Transverse colon (tissue), 4 donors: ENCODE measurements around the gene ITGA3. TPM values are rescaled to one million over a fixed set of nuclear protein-coding genes. Genes with fewer than 3 reads are reported as not detected.

Experiments
- DNase-seq: peaks from one replicate; pipeline ENCODE4 v3.0.0-alpha.2; 2019
- H3K27ac ChIP-seq, 4 donors: fragments of 200-600 bp; sonication (generic); 2 replicates each; pipeline ENCODE4 v1.5.1; 2016 to 2018; ENCODE audit warnings: inconsistent platforms in 4 of 4
- H3K27me3 ChIP-seq: fragments of 200-600 bp; sonication (generic); 2 replicates; pipeline ENCODE4 v1.5.1; 2017; ENCODE audit warnings: inconsistent platforms
- H3K36me3 ChIP-seq, 4 donors: fragments of 200-600 bp; sonication (generic); 2 replicates each; pipeline ENCODE4 v1.5.1; 2017 to 2019; ENCODE audit warnings: inconsistent platforms in 4 of 4
- H3K4me1 ChIP-seq, 4 donors: fragments of 200-600 bp; sonication (generic); 2 replicates each; pipeline ENCODE4 v1.5.1; 2017 to 2020; ENCODE audit warnings: inconsistent platforms in 4 of 4
- H3K4me3 ChIP-seq, 4 donors: fragments of 200-600 bp; sonication (generic); 1 replicate in 1 of 4; 2 replicates in 3 of 4; pipeline versions ENCODE4 v1.5.1 to v1.6.1; 2017 to 2019; ENCODE audit warnings: inconsistent platforms in 4 of 4
- H3K9me3 ChIP-seq, 2 donors: fragments of 200-600 bp; sonication (generic); 2 replicates each; pipeline ENCODE4 v1.5.1; 2017 to 2019; ENCODE audit warnings: inconsistent platforms in 2 of 2
- EP300 ChIP-seq: sonication (generic); formaldehyde crosslinking; IDR thresholded peaks from one replicate; pipeline ENCODE4 v1.6.1; 2017; ENCODE audit warnings: antibody characterized with exemption, low read depth
- POLR2A ChIP-seq: fragments of 450-650 bp; IDR thresholded peaks from one replicate; pipeline ENCODE4 v1.6.1; 2016; ENCODE audit warnings: antibody characterized with exemption, mild to moderate bottlenecking, moderate library complexity
- POLR2AphosphoS5 ChIP-seq, 3 donors: sonication (generic); formaldehyde crosslinking; IDR thresholded peaks; one replicate each; pipeline ENCODE4 v1.6.1; 2016; ENCODE audit warnings: antibody characterized with exemption in 3 of 3
- WGBS, 2 donors: methylation state at CpG; one replicate each; pipeline ENCODE4 v1.1.5; 2018; ENCODE audit warnings: low coverage in 1 of 2; 5-methylcytosine and 5-hydroxymethylcytosine counted together
- in situ Hi-C, 4 donors: fragments of 200-750 bp; cut with MboI; loops; one replicate each; pipeline versions ENCODE4 v1.15.0 to v1.15.1; 2017; ENCODE audit warnings: low sequenced_read_pairs in 3 of 4, low pct_ligation_motif_present in 1 of 4, low pct_unique_long_range_greater_than_20kb in 1 of 4
- intact Hi-C: fragments of 100-400 bp; cut with DNase I; formaldehyde crosslinking; loops from one replicate; pipeline ENCODE4 v1.15.1; 2023; ENCODE audit warnings: low total_unique reads
- total RNA-seq, 4 donors: library from RNA; depleted of rRNA; stranded (reverse); fragments of >200 nt; gene quantifications; one replicate each; pipeline ENCODE4 v1.1.0, GENCODE V29; 2016
- TF ChIP-seq, protein P1 (sequence below), 5 experiments: fragments of 200-600 bp in 3 of 5; fragments of 450-650 bp in 2 of 5; sonication (generic) in 3 of 5; IDR thresholded peaks; 1 replicate in 2 of 5; 2 replicates in 3 of 5; pipeline ENCODE4 v1.5.1; 2016 to 2017; ENCODE audit warnings: antibody characterized with exemption in 5 of 5, inconsistent platforms in 3 of 5, mild to moderate bottlenecking in 2 of 5, moderate library complexity in 1 of 5

ITGA3 gene
- total RNA-seq, 4 donors from 2014 or later: 147 to 294 (median 171) TPM

DNA sequence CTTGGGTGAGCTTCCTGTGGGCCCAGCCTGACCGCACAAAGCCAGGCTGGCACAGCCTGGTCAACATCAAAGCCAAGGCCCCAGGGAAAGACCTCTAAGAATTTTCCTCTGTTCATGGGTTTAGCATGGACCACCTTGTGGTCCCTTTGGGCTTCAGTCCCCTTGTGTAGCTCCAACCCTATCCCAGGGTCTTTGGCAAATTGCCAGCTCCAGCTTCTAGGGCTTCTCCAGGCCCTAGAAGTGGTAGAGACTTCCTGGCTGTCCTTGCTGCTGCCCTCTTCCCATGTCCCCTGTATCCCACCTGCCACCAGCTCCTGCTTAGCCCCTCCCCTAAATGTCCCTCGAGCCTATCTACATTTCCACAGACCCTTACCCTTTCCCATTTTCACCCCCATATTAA is 9.7 kb upstream of the ITGA3 start:
- DNase-seq: no peak
- 81% methylated on average over 2 of the region's 2 CpGs; no CpG with 5 or more reads in 1 of the 2 donors for WGBS, 2 donors
- no peaks in the 10 kb centered on the region for H3K9me3 ChIP-seq
- peaks cover 0 to 18% (median 0%) of the 10 kb centered on the region in 4 donors for H3K4me1 ChIP-seq
- in situ Hi-C loops (no loop called here), intact Hi-C loops (no loop called here)
- no peak overlapping the region for H3K4me3 ChIP-seq
- no peaks in the 10 kb centered on the region for H3K27me3 ChIP-seq
- no peaks in the 10 kb centered on the region for H3K36me3 ChIP-seq
- TF ChIP-seq POLR2A (no peak), POLR2AphosphoS5 (IDR thresholded peaks at IDR 0.05) (no peak)
- TF ChIP-seq, protein P1, sequence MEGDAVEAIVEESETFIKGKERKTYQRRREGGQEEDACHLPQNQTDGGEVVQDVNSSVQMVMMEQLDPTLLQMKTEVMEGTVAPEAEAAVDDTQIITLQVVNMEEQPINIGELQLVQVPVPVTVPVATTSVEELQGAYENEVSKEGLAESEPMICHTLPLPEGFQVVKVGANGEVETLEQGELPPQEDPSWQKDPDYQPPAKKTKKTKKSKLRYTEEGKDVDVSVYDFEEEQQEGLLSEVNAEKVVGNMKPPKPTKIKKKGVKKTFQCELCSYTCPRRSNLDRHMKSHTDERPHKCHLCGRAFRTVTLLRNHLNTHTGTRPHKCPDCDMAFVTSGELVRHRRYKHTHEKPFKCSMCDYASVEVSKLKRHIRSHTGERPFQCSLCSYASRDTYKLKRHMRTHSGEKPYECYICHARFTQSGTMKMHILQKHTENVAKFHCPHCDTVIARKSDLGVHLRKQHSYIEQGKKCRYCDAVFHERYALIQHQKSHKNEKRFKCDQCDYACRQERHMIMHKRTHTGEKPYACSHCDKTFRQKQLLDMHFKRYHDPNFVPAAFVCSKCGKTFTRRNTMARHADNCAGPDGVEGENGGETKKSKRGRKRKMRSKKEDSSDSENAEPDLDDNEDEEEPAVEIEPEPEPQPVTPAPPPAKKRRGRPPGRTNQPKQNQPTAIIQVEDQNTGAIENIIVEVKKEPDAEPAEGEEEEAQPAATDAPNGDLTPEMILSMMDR (IDR thresholded peaks at IDR 0.05): no peak
- H3K27ac ChIP-seq: no peak overlapping the region

DNA sequence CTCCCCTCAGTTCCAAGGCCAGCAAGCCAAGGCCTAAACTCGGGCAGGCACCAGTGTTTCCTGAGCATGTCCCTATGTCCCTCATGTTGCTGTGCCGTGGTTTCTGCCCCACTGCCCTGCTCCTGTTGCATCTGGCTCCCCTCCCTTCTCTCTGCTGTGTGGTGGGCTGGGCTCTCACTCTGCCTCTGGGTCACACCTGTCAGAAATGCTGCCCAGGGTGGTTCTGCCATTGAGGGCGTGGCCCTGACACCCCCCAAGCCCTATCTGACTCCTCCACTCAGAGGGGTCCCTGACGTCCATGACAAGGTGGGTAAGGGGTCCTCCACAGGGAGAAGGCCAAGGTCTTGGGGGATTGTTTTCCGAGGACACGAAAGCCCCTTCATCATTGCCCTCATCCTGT is 9.2 kb upstream of the ITGA3 start:
- no peaks in the 10 kb centered on the region for H3K9me3 ChIP-seq
- no peak for DNase-seq
- H3K27me3 ChIP-seq: no peaks in the 10 kb centered on the region
- 68 to 70% methylated on average over 2 to 6 of the region's 6 CpGs for WGBS, 2 donors
- H3K4me1 ChIP-seq: peaks cover 0 to 21% (median 0%) of the 10 kb centered on the region in 4 donors
- H3K27ac ChIP-seq: no peak overlapping the region
- H3K36me3 ChIP-seq: no peaks in the 10 kb centered on the region
- intact Hi-C loops (no loop called here), in situ Hi-C loops (no loop called here)
- H3K4me3 ChIP-seq: no peak overlapping the region
- TF ChIP-seq POLR2AphosphoS5 (IDR thresholded peaks at IDR 0.05): no peak

DNA sequence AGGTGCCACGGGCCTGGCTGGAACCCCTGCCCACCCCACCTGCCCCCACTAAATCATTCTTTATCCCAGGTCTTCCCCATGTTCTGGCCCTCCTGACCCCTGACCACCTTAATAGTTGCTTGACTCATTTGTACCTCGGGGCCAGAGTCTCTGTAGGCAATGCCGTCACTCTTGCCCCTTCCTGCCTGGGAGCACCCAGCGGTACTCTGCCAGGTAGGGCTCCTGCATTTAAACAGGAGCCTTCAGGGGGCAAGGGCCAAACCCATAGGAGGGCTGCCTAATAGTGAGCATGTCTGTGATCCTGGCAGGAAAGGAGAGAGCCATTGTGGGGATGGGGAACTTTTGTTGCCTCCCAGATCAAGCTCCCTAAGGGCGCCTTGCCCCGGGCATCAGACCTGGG is 8.8 kb upstream of the ITGA3 start:
- intact Hi-C loops: no loop called here
- in situ Hi-C loops: no loop called here
- TF ChIP-seq POLR2AphosphoS5 (IDR thresholded peaks at IDR 0.05): no peak
- TF ChIP-seq EP300: no peak
- TF ChIP-seq, protein P1 (IDR thresholded peaks at IDR 0.05): no peak
- no peak for TF ChIP-seq POLR2A
- Histone ChIP-seq H3K36me3 (no peaks in the 10 kb centered on the region), H3K27me3 (no peaks in the 10 kb centered on the region), H3K9me3 (no peaks in the 10 kb centered on the region), H3K4me1 (peaks cover 0 to 21% (median 0%) of the 10 kb centered on the region in 4 donors), H3K27ac (no peak overlapping the region), H3K4me3 (no peak overlapping the region)
- DNase-seq: no peak
- WGBS, 2 donors: 60 to 86% methylated on average over 1 to 6 of the region's 6 CpGs

DNA sequence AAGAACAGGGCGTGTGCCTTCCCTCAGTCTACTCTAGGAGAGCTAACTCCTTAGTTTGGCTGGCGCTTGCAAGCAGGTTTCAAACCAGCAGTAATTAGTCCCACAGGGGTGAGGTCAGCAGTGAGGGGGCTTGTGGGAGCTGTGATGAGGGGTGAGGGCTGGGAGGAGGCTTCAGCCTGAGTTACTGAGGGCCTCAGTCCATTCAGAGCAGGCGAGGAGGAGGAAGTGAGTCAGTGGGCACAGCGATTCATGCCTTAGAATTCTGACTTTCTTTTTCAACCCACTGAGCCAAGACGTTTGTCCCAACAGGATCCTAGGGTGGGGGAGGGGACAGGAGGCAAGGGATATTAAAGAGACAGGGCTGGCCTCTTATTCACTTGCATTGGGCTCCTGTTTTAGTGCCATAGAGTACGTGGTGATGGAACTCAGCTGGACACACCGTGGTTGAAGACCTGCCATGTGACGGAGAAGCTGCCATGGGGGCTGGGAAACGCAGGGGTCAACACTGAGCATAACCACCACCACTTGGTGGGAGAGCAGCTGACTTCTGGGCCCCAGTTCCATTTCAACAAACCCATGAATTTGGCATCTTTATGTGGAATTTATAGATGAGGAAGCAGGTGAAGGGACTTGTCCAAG is 8.3 kb upstream of the ITGA3 start:
- intact Hi-C loops (no loop called here), in situ Hi-C loops (no loop called here)
- DNase-seq: no peak
- H3K27ac ChIP-seq: no peak overlapping the region
- 69 to 75% methylated on average over 4 to 9 of the region's 9 CpGs for WGBS, 2 donors
- H3K27me3 ChIP-seq: no peaks in the 10 kb centered on the region
- no peaks in the 10 kb centered on the region for H3K36me3 ChIP-seq
- H3K4me1 ChIP-seq: peaks cover 0 to 21% (median under 1%) of the 10 kb centered on the region in 4 donors
- H3K4me3 ChIP-seq: no peak overlapping the region
- no peaks in the 10 kb centered on the region for H3K9me3 ChIP-seq
- no peak for TF ChIP-seq POLR2AphosphoS5 (IDR thresholded peaks at IDR 0.05)

DNA sequence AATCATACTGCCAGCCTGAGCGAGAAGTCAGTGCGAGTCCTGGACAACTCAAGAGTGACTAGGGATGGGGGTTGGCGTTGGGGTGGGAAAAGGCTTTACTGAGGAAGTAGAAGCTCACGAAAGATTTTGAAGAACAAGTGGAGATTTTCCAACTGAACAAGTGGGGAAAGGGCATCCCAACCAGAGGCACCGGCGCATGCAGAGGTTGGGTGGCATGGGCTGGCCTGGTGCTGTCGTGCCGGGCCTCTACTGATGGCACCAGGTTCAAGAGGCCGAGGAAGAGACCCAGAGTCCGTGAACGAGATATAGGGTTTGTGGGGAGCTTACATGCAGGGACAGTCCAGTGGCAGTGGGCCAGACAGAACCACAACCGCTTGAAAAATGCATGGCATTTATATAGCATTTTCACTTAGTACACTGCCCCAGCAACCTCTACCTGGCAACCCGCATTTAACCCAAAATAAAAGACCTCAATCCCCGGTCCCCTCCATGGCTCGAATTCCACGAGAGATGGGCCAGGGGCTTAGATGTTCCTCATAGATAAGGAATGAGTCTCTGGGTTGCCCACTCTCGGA is 7.7 kb upstream of the ITGA3 start:
- H3K4me1 ChIP-seq: peaks cover 0 to 23% (median 2%) of the 10 kb centered on the region in 4 donors
- no peaks in the 10 kb centered on the region for H3K27me3 ChIP-seq
- H3K9me3 ChIP-seq: no peaks in the 10 kb centered on the region
- no peaks in the 10 kb centered on the region for H3K36me3 ChIP-seq
- TF ChIP-seq, protein P1 (IDR thresholded peaks at IDR 0.05): no peak
- TF ChIP-seq POLR2A (no peak), EP300 (no peak), POLR2AphosphoS5 (IDR thresholded peaks at IDR 0.05) (no peak)
- no peak overlapping the region for H3K4me3 ChIP-seq
- H3K27ac ChIP-seq: no peak overlapping the region
- 89 to 91% methylated on average over 14 to 17 of the region's 17 CpGs for WGBS, 2 donors
- DNase-seq: no peak
- intact Hi-C loops: no loop called here
- in situ Hi-C loops: no loop called here
